ENCODE results near the gene AIFM3. TPM values are rescaled to one million over a fixed set of nuclear protein-coding genes. Genes with fewer than 3 reads are reported as not detected.

The AIFM3 gene
- total and polyA plus RNA-seq, 2 of the 4 experiments (the other 2 are of a cell fraction) = 0.09 to 0.18 TPM

DNA sequence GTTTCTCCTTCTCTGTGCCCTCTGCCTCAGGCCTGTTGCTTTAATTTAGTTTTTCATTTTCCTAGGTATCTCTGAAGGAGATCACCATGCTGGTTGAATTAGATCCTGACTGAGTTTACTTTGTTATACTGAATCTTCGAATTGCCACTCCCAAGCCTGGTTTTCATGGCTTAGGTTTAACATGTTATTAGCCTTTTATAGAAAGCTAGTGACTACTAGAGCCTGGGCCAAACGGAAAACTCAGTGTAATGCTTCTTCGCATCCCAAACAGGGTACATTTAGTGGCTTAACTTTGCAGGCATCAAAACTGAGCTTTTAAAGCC lies 46.2 kb upstream of the AIFM3 start:
- no peaks in the 10 kb centered on the region for H3K27me3 ChIP-seq (ENCODE audit: control insufficient read depth, insufficient read depth, low read length)
- in situ Hi-C loops (cut with MboI; ENCODE audit: low sequenced_read_pairs) = no loop called here
- H4K8ac ChIP-seq (ENCODE audit: low read depth in 2 of 2, low read length in 2 of 2) = no peak overlapping the region
- H3K9me1 ChIP-seq (ENCODE audit: insufficient read depth, low read length) = peaks cover 6% of the 10 kb centered on the region
- peak overlapping the region; percentile 26 for H2AK9ac ChIP-seq (replicated peaks; ENCODE audit: low read depth, low read length, poor library complexity)
- peaks cover 0 to 26% of the 10 kb centered on the region in 2 experiments; a peak in 2 of 4 replicates for H3K79me1 ChIP-seq (ENCODE audit: low read depth in 1 of 2, low read length in 2 of 2)
- H2BK15ac ChIP-seq (ENCODE audit: low read depth, low read length) = no peak overlapping the region
- no peak overlapping the region for H4K91ac ChIP-seq (ENCODE audit: insufficient read depth, low read depth, low read length)
- no peak overlapping the region for H3K56ac ChIP-seq (ENCODE audit: extremely low read depth, insufficient read depth, low read length)
- H2BK20ac ChIP-seq (ENCODE audit: low read depth, low read length) = no peak overlapping the region
- peak overlapping the region; percentile 11 for H3K4me3 ChIP-seq (ENCODE audit: insufficient read depth, low read depth, low read length)
- no peak overlapping the region for H2AK5ac ChIP-seq (ENCODE audit: low read depth, low read length)
- ChIA-PET POLR2A (ENCODE audit: unreplicated experiment) (interaction anchor here (0.6 kb wide), 1 partner anchor 140 kb away, joined by 4 read pairs; no protein-coding TSS in a partner anchor), CTCF (no interaction called here)
- H3K18ac ChIP-seq (ENCODE audit: low read depth, low read length) = no peak overlapping the region
- H4K5ac ChIP-seq (ENCODE audit: low read depth, low read length) = no peak overlapping the region
- no TSS peak for BruUV-seq (replicated peaks)
- ATAC-seq (ENCODE audit: low read depth) (no peak), DNase-seq (no peak)
- H3K4ac ChIP-seq (ENCODE audit: low read depth, low read length) = no peak overlapping the region
- no peak overlapping the region for H3K27ac ChIP-seq (ENCODE audit: insufficient read depth, low read length)
- no peaks in the 10 kb centered on the region for H3K9me3 ChIP-seq (ENCODE audit: control insufficient read depth, insufficient read depth, low read length)
- peak overlapping the region; percentile 22 for H2BK5ac ChIP-seq (ENCODE audit: low read depth, low read length, poor library complexity, severe bottlenecking)
- H3K23ac ChIP-seq (ENCODE audit: low read depth, low read length) = peak overlapping the region; percentile 88
- peaks cover 2% of the 10 kb centered on the region for H3K36me3 ChIP-seq (ENCODE audit: control insufficient read depth, insufficient read depth, low read length)
- peak overlapping the region; percentile 76 for H3K4me2 ChIP-seq (ENCODE audit: low read depth, low read length)
- intact Hi-C loops (cut with micrococcal nuclease) = no loop called here
- 40% methylated on average over 1 of the region's 3 CpGs; no CpG with 5 or more reads in 1 of the 2 experiments for WGBS, 2 experiments (ENCODE audit: extremely low coverage in 2 of 2, insufficient read length in 1 of 2)
- peak overlapping the region; percentile 28; the same call in 1 of the 2 replicates for H3K9ac ChIP-seq (ENCODE audit: low read depth, low read length)
- no peak overlapping the region for H2BK120ac ChIP-seq (ENCODE audit: low read depth, low read length)
- peaks cover 81% of the 10 kb centered on the region for H4K20me1 ChIP-seq (ENCODE audit: insufficient read depth, low read length)
- 0 out of 2 replicates have a peak, but pooled peaks cover 4% of the 10 kb centered on the region for H3K4me1 ChIP-seq (ENCODE audit: control insufficient read depth, insufficient read depth, low read length)
- H3K14ac ChIP-seq (replicated peaks; ENCODE audit: low read depth, low read length) = peak overlapping the region; percentile 26; the same call in 1 of the 2 replicates
- no peak overlapping the region for H2AFZ ChIP-seq (replicated peaks; ENCODE audit: low read length, poor library complexity)
- no peak for TF ChIP-seq CTCF (conservative IDR thresholded peaks at IDR 0.05; ENCODE audit: low read depth, low read length)
- TF ChIP-seq NFE2L2 (IDR thresholded peaks at IDR 0.05; ENCODE audit: low read depth, low read length) = no peak
- no peak for TF ChIP-seq POLR2A (IDR thresholded peaks at IDR 0.05; ENCODE audit: low read depth, low read length)
- TF ChIP-seq BHLHE40 (IDR thresholded peaks at IDR 0.05; ENCODE audit: low read depth, low read length) = no peak
- no peak for TF ChIP-seq ELK1 (IDR thresholded peaks at IDR 0.05; ENCODE audit: borderline replicate concordance, low read depth, low read length)
- dilution Hi-C loops (cut with HindIII; ENCODE audit: low sequenced_read_pairs, unreplicated experiment) = no loop called here

Measured in IMR-90 (cell line).